ENCODE results near the gene POLH.

POLH gene

GRCh38 chr6:43621836-43622180 lies 45.8 kb downstream of the POLH start:
- H3K27ac ChIP-seq = no peak overlapping the region
- 0 out of 2 replicates have a peak, but pooled peaks cover under 1% of the 10 kb centered on the region for H3K79me2 ChIP-seq (ENCODE audit: insufficient read depth, low read depth)
- H3K36me3 ChIP-seq (ENCODE audit: insufficient read depth) = no peaks in the 10 kb centered on the region; the same call in 1 of the 2 replicates
- H3K4me3 ChIP-seq (IDR thresholded peaks at IDR 0.05; ENCODE audit: insufficient read depth, low read depth, low read length) = no peak overlapping the region
- H3K4me2 ChIP-seq = no peak overlapping the region
- no peaks in the 10 kb centered on the region for H4K20me1 ChIP-seq (ENCODE audit: insufficient read depth)
- no peaks in the 10 kb centered on the region for H3K27me3 ChIP-seq (ENCODE audit: insufficient read depth, low read depth)
- H2AFZ ChIP-seq (ENCODE audit: low read depth) = no peak overlapping the region
- TF ChIP-seq, protein P1, sequence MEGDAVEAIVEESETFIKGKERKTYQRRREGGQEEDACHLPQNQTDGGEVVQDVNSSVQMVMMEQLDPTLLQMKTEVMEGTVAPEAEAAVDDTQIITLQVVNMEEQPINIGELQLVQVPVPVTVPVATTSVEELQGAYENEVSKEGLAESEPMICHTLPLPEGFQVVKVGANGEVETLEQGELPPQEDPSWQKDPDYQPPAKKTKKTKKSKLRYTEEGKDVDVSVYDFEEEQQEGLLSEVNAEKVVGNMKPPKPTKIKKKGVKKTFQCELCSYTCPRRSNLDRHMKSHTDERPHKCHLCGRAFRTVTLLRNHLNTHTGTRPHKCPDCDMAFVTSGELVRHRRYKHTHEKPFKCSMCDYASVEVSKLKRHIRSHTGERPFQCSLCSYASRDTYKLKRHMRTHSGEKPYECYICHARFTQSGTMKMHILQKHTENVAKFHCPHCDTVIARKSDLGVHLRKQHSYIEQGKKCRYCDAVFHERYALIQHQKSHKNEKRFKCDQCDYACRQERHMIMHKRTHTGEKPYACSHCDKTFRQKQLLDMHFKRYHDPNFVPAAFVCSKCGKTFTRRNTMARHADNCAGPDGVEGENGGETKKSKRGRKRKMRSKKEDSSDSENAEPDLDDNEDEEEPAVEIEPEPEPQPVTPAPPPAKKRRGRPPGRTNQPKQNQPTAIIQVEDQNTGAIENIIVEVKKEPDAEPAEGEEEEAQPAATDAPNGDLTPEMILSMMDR (conservative IDR thresholded peaks at IDR 0.05; ENCODE audit: low read depth, low read length) = no peak
- H3K9ac ChIP-seq = no peak overlapping the region
- peaks cover 8% of the 10 kb centered on the region for H3K4me1 ChIP-seq (ENCODE audit: low read depth, poor library complexity, severe bottlenecking)

DNA sequence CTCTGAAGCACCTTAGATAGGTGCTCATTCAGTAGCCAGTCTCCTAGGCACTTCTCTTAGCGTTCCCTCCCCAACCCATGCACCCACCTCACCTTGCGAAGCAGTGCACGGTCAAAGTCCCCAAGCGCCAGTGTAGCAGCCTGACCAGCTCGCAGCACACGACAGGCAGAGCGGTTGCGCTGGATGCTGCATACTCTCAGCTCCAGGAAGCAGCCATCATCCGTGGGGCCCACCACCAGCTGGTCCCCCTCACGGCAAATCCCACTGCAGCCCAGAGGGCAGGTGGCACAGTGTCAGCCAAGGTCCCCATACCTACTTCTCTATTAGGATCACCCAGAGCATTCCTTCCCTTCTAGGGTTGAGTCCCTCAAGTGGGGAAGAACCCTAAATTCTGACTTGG lies 46.6 kb downstream of the POLH start:
- no peaks in the 10 kb centered on the region; the same call in 1 of the 2 replicates for H3K36me3 ChIP-seq (ENCODE audit: insufficient read depth)
- no peak overlapping the region for H3K4me2 ChIP-seq
- H4K20me1 ChIP-seq (ENCODE audit: insufficient read depth) = no peaks in the 10 kb centered on the region
- H3K27me3 ChIP-seq (ENCODE audit: insufficient read depth, low read depth) = no peaks in the 10 kb centered on the region
- no peak overlapping the region for H3K27ac ChIP-seq
- peaks cover 5% of the 10 kb centered on the region; the same call in 1 of the 2 replicates for H3K79me2 ChIP-seq (ENCODE audit: insufficient read depth, low read depth)
- no peak overlapping the region for H3K9ac ChIP-seq
- H3K4me3 ChIP-seq (IDR thresholded peaks at IDR 0.05; ENCODE audit: insufficient read depth, low read depth, low read length) = no peak overlapping the region
- TF ChIP-seq, protein P1 (conservative IDR thresholded peaks at IDR 0.05; ENCODE audit: low read depth, low read length) = no peak
- peaks cover 15% of the 10 kb centered on the region for H3K4me1 ChIP-seq (ENCODE audit: low read depth, poor library complexity, severe bottlenecking)
- no peak overlapping the region for H2AFZ ChIP-seq (ENCODE audit: low read depth)

- H3K36me3 ChIP-seq (ENCODE audit: insufficient read depth) = no peaks in the 10 kb centered on the region; the same call in 1 of the 2 replicates
- no peak overlapping the region for H2AFZ ChIP-seq (ENCODE audit: low read depth)
- no peak overlapping the region for H3K27ac ChIP-seq
- TF ChIP-seq, protein P1 (conservative IDR thresholded peaks at IDR 0.05; ENCODE audit: low read depth, low read length) = no peak
- H3K4me1 ChIP-seq (ENCODE audit: low read depth, poor library complexity, severe bottlenecking) = peaks cover 22% of the 10 kb centered on the region
- no peak overlapping the region for H3K9ac ChIP-seq
- H4K20me1 ChIP-seq (ENCODE audit: insufficient read depth) = no peaks in the 10 kb centered on the region
- H3K27me3 ChIP-seq (ENCODE audit: insufficient read depth, low read depth) = no peaks in the 10 kb centered on the region
- no peak overlapping the region for H3K4me2 ChIP-seq
- peaks cover 9% of the 10 kb centered on the region; the same call in 1 of the 2 replicates for H3K79me2 ChIP-seq (ENCODE audit: insufficient read depth, low read depth)
- H3K4me3 ChIP-seq (IDR thresholded peaks at IDR 0.05; ENCODE audit: insufficient read depth, low read depth, low read length) = no peak overlapping the region
These were observed 48.1 kb downstream of the POLH start for GRCh38 chr6:43623880-43624785.

DNA sequence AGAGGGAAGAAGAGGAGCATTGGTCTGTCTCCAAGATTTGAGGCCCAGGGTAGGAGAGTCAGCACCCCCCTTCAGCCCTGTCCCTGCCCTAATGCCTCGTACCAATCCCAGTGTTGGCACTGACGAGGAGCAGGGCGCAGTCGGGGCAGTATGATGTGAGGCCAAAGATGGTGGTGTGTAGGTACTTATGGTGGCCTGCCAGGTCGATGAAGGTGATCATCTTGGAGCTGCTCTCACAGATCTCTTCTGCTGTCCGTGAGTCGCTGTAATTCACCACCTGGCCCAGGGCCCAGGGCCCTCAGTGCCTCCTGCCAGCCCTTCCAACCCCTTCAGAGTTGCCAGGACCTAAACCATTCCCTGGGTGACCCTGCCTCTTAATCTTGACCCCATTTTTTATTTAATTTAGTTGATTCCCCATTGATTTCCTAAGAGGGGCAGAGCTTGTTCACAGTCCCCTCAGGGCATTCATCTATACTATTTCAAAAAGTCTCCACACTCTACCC lies 48.9 kb downstream of the POLH start:
- H3K9ac ChIP-seq = no peak overlapping the region
- no peak overlapping the region for H3K4me2 ChIP-seq
- no peak overlapping the region for H2AFZ ChIP-seq (ENCODE audit: low read depth)
- H3K27ac ChIP-seq = no peak overlapping the region
- H4K20me1 ChIP-seq (ENCODE audit: insufficient read depth) = no peaks in the 10 kb centered on the region
- peaks cover 22% of the 10 kb centered on the region for H3K4me1 ChIP-seq (ENCODE audit: low read depth, poor library complexity, severe bottlenecking)
- TF ChIP-seq, protein P1 (conservative IDR thresholded peaks at IDR 0.05; ENCODE audit: low read depth, low read length) = no peak
- peaks cover 9% of the 10 kb centered on the region; the same call in 1 of the 2 replicates for H3K79me2 ChIP-seq (ENCODE audit: insufficient read depth, low read depth)
- no peaks in the 10 kb centered on the region; the same call in 1 of the 2 replicates for H3K36me3 ChIP-seq (ENCODE audit: insufficient read depth)
- no peaks in the 10 kb centered on the region for H3K27me3 ChIP-seq (ENCODE audit: insufficient read depth, low read depth)
- no peak overlapping the region for H3K4me3 ChIP-seq (IDR thresholded peaks at IDR 0.05; ENCODE audit: insufficient read depth, low read depth, low read length)
